PC-3 (cell line): ENCODE data around the gene PHC3. TPM values are rescaled to one million over a fixed set of nuclear protein-coding genes. Genes with fewer than 3 reads are reported as not detected.
A peak's percentile ranks its signal among the peaks of the same experiment; 100 is the strongest.

Experiments
- ATAC-seq: fragments of 200-7000 bp; cut with Tn5 transposase; 2 replicates; pipeline ENCODE4 v1.9.1; 2020; ENCODE audit warnings: mild to moderate bottlenecking, moderate library complexity
- BruUV-seq: library from RNA; stranded (reverse); fragments of 400-500 nt; replicated peaks from 2 replicates; lab custom pipeline; 2021; lab: Mats Ljungman, UMichigan
- CTCF ChIA-PET: fragments of 300-600 bp; sonication (Branson Sonifier 250); formaldehyde crosslinking; loops from one replicate; lab custom pipeline; 2022; ENCODE audit warnings: antibody characterized with exemption; lab: Charles Lee
- POLR2A ChIA-PET: fragments of 300-600 bp; sonication (Branson Sonifier 250); formaldehyde crosslinking; loops from one replicate; lab custom pipeline; 2022; ENCODE audit warnings: antibody characterized with exemption; ENCODE audit not compliant: unreplicated experiment; lab: Charles Lee
- DNase-seq: peaks from one replicate; pipeline ENCODE4 v3.0.0-alpha.2; 2015
- H2AFZ ChIP-seq: fragments of 300-600 bp; sonication (generic); 2 replicates; pipeline ENCODE4 v1.6.0; 2016; ENCODE audit warnings: antibody characterized with exemption, low read length
- H3F3A ChIP-seq: fragments of 300-600 bp; sonication (generic); one replicate; pipeline ENCODE4 v1.6.0; 2017; ENCODE audit warnings: antibody characterized with exemption, low read length, control low read depth, mild to moderate bottlenecking; ENCODE audit not compliant: unreplicated experiment
- H3K27ac ChIP-seq: fragments of 300-600 bp; sonication (generic); 2 replicates; pipeline ENCODE4 v1.5.1; 2016; ENCODE audit warnings: mild to moderate bottlenecking, low read length
- H3K27me3 ChIP-seq: fragments of 300-600 bp; sonication (generic); 2 replicates; pipeline ENCODE4 v1.6.1; 2016; ENCODE audit warnings: low read length, mixed read lengths
- H3K36me3 ChIP-seq: fragments of 300-600 bp; sonication (generic); 2 replicates; pipeline ENCODE4 v1.6.1; 2016; ENCODE audit warnings: low read depth, mixed run types, low read length, mixed read lengths
- H3K4me1 ChIP-seq: fragments of 300-600 bp; sonication (generic); 2 replicates; pipeline ENCODE4 v1.5.1; 2016; ENCODE audit warnings: low read length; ENCODE audit not compliant: insufficient read depth
- H3K4me2 ChIP-seq: fragments of 300-600 bp; sonication (generic); 2 replicates; pipeline ENCODE4 v1.6.0; 2016; ENCODE audit warnings: low read length
- H3K4me3 ChIP-seq: fragments of 300-600 bp; sonication (generic); 2 replicates; pipeline ENCODE4 v1.5.1; 2016; ENCODE audit warnings: mild to moderate bottlenecking, low read length, mixed read lengths
- H3K79me2 ChIP-seq: fragments of 300-600 bp; sonication (generic); 2 replicates; pipeline ENCODE4 v1.6.1; 2017; ENCODE audit warnings: low read length, mixed read lengths
- H3K9ac ChIP-seq: fragments of 300-600 bp; sonication (generic); 2 replicates; pipeline ENCODE4 v1.6.0; 2016; ENCODE audit warnings: mild to moderate bottlenecking, low read length
- H3K9me2 ChIP-seq: fragments of 300-600 bp; sonication (generic); replicated peaks from 2 replicates; pipeline ENCODE4 v1.6.1; 2016; ENCODE audit warnings: mixed run types, low read length, mixed read lengths
- H3K9me3 ChIP-seq: fragments of 300-600 bp; sonication (generic); 2 replicates; pipeline ENCODE4 v1.6.1; 2016; ENCODE audit warnings: low read length, mixed read lengths
- H4K20me1 ChIP-seq: fragments of 300-600 bp; sonication (generic); 2 replicates; pipeline ENCODE4 v1.6.1; 2016; ENCODE audit warnings: low read length, mixed read lengths
- CTCF ChIP-seq: fragments of 300-600 bp; sonication (generic); conservative IDR thresholded peaks from 2 replicates; pipeline ENCODE4 v1.5.1; 2017; ENCODE audit warnings: antibody characterized with exemption, low read depth, mild to moderate bottlenecking, low read length
- EZH2 ChIP-seq: fragments of 300-600 bp; sonication (generic); IDR thresholded peaks from one replicate; pipeline ENCODE4 v1.6.1; 2017; ENCODE audit warnings: antibody characterized with exemption, mild to moderate bottlenecking, low read length; ENCODE audit not compliant: unreplicated experiment
- EZH2phosphoT487 ChIP-seq: fragments of 300-600 bp; sonication (generic); IDR thresholded peaks from 2 replicates; pipeline ENCODE4 v1.6.1; 2018; ENCODE audit warnings: mild to moderate bottlenecking, antibody characterized with exemption, low read length, borderline replicate concordance
- intact Hi-C: fragments of 100-400 bp; cut with micrococcal nuclease; formaldehyde crosslinking; loops from 2 replicates; pipeline ENCODE4 v1.9.0; 2023
- total RNA-seq: library from RNA; depleted of rRNA; stranded (reverse); fragments of >200 nt; gene quantifications from 2 replicates; pipeline ENCODE4 v1.2.3, GENCODE V29; 2014

Gene PHC3
- total RNA-seq, 1 experiment from 2014 or later, result 7.5 TPM

- TF ChIP-seq EZH2, result no peak
- no peak for TF ChIP-seq EZH2phosphoT487
- no peak for TF ChIP-seq CTCF
- no peak for ATAC-seq
- Histone ChIP-seq H3K4me1 (no peaks in the 10 kb centered on the region), H3F3A (no peaks in the 10 kb centered on the region), H3K9ac (no peak overlapping the region), H3K79me2 (peaks cover 74% of the 10 kb centered on the region), H3K4me2 (no peak overlapping the region), H3K9me3 (no peaks in the 10 kb centered on the region), H3K27me3 (no peaks in the 10 kb centered on the region), H3K27ac (no peak overlapping the region), H3K9me2 (no peaks in the 10 kb centered on the region), H3K4me3 (no peak overlapping the region), H4K20me1 (peaks cover 9% of the 10 kb centered on the region; the same call in 1 of the 2 replicates), H2AFZ (no peak overlapping the region), H3K36me3 (peaks cover 32% of the 10 kb centered on the region)
- CTCF ChIA-PET, result no interaction called here
- POLR2A ChIA-PET, result no interaction called here
- intact Hi-C loops, result no loop called here
- no peak for DNase-seq
- BruUV-seq, result TSS peak; percentile 7
Observed at GRCh38 chr3:170162630-170163029, 18.9 kb downstream of the PHC3 start.

- Histone ChIP-seq H3K4me1 (no peaks in the 10 kb centered on the region), H3K79me2 (peaks cover 78% of the 10 kb centered on the region), H3F3A (no peaks in the 10 kb centered on the region), H3K27ac (no peak overlapping the region), H3K9me3 (no peaks in the 10 kb centered on the region), H3K4me3 (no peak overlapping the region), H3K9ac (no peak overlapping the region), H3K4me2 (no peak overlapping the region), H2AFZ (no peak overlapping the region), H3K36me3 (peaks cover 37% of the 10 kb centered on the region), H3K27me3 (no peaks in the 10 kb centered on the region), H3K9me2 (no peaks in the 10 kb centered on the region), H4K20me1 (peaks cover 14% of the 10 kb centered on the region; the same call in 1 of the 2 replicates)
- no peak for TF ChIP-seq EZH2phosphoT487
- no peak for TF ChIP-seq EZH2
- no peak for TF ChIP-seq CTCF
- no TSS peak for BruUV-seq
- CTCF ChIA-PET, result no interaction called here
- no peak for DNase-seq
- ATAC-seq, result no peak
- POLR2A ChIA-PET, result no interaction called here
- intact Hi-C loops, result no loop called here
Observed at GRCh38 chr3:170162052-170162451, 19.5 kb downstream of the PHC3 start.

GRCh38 chr3:170159933-170160332 is 21.6 kb downstream of the PHC3 start:
- intact Hi-C loops, result no loop called here
- Histone ChIP-seq H3K79me2 (peaks cover 79% of the 10 kb centered on the region), H3K36me3 (peaks cover 38% of the 10 kb centered on the region), H2AFZ (no peak overlapping the region), H3K27ac (no peak overlapping the region), H3K9me2 (no peaks in the 10 kb centered on the region), H3K9ac (no peak overlapping the region), H4K20me1 (peaks cover 16% of the 10 kb centered on the region; the same call in 1 of the 2 replicates), H3K9me3 (no peaks in the 10 kb centered on the region), H3K27me3 (no peaks in the 10 kb centered on the region), H3K4me2 (no peak overlapping the region), H3F3A (no peaks in the 10 kb centered on the region), H3K4me3 (no peak overlapping the region), H3K4me1 (no peaks in the 10 kb centered on the region)
- POLR2A ChIA-PET, result no interaction called here
- no TSS peak for BruUV-seq
- peak; percentile 51 for ATAC-seq
- TF ChIP-seq EZH2phosphoT487, result no peak
- TF ChIP-seq CTCF, result no peak
- no peak for TF ChIP-seq EZH2
- CTCF ChIA-PET, result no interaction called here
- DNase-seq, result no peak
